Activated CD8-positive, alpha-beta memory T cell treated with anti-CD3 and anti-CD28 coated beads for 1 hour (primary cell): Measurements from ENCODE around the gene NACC2.

Experiments used
- DNase-seq, 2 donors: peaks; one replicate each; pipeline ENCODE4 v3.0.0-alpha.2; 2020; ENCODE audit warnings: low read depth in 1 of 2; ENCODE audit errors: extremely low read depth in 1 of 2

Gene NACC2

GRCh38 chr9:136059321-136059791 lies 35.7 kb downstream of the NACC2 start:
- DNase-seq = no peak

DNA sequence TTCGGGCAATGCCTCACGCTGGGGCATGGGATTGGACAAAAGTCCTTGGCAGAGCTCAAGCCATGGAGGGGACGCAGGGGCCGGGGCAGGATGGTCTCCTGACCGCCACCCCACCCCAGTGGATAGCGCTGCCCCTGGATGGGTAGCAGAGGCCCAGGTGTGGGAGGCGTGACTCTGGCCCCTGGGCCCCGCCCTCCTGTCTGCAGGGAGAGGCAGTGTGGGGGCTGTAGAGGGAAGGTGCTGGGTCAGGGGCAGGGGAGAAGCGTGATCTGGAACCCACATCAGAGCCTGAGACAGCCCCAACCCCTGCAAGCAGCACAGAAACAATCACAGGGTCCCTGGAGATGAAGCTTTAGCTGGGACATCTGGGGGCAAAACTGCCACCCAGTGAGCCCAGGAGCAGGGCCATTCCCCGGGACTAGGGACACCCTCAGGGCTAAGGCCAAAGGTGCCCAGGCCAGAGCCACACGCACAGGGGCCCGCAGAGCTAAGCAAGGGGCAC lies 36.2 kb downstream of the NACC2 start:
- DNase-seq = no peak

- DNase-seq = no peak
Measured at GRCh38 chr9:136058084-136058483, 37.0 kb downstream of the NACC2 start.

GRCh38 chr9:136057236-136058081 lies 37.6 kb downstream of the NACC2 start:
- DNase-seq = no peak

DNA sequence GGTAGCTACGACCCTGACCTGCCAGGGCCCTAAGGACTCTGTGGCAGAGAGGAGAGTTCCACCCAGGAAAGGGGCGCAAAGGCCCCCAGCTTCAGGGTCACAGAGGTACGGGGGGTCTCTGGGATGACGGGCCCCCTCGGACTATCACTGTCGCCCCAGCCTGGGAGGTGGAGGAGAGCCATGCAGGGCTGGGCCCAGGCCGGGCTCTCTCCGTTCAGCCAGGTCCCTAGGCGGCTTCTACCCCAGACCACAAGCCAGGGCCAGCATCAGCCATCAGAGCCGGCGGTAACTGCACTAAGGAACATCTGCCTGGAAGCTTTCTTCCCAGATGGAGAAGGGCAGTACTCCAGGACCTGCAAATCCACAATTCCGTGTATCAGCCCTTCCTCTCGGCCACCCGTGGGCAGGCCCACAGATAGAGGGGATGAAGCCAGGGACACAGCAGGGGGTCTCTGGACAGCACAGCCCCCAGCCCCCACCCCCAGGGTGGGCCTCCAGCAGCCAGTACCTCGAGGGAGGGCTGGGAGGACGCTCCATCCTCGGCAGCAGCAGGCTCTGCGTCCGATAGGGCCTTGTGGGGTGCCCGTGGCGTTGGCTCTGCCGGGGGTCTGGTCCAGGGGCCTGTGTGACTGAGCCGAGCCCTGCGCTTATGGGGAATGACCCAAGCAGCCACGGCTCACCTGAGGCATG lies 38.4 kb downstream of the NACC2 start:
- DNase-seq = no peak

- DNase-seq = no peak
Measured at GRCh38 chr9:136055715-136056545, 39.2 kb downstream of the NACC2 start.

- no peak for DNase-seq
Measured at GRCh38 chr9:136054798-136055714, 40.0 kb downstream of the NACC2 start.

DNA sequence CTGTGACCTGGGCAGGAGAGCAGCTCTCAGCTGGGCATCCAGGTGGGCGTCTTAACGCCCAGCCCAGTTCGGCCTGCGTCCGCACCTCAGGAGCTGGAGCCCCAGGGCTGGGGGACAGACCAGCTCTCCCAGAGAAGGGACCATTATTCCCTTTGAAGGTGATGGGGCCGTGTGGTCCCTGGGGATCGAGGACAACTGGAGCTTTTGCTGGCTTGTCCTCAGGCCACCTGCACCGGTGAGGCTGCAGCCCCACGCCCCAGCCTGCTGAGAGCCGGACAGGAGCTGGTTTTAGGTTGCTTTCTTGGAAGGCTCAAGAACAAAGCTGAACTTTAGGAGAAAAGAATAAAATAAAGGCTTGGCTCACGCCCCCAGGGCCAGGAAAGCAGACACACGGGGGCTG lies 40.9 kb downstream of the NACC2 start:
- DNase-seq = no peak

DNA sequence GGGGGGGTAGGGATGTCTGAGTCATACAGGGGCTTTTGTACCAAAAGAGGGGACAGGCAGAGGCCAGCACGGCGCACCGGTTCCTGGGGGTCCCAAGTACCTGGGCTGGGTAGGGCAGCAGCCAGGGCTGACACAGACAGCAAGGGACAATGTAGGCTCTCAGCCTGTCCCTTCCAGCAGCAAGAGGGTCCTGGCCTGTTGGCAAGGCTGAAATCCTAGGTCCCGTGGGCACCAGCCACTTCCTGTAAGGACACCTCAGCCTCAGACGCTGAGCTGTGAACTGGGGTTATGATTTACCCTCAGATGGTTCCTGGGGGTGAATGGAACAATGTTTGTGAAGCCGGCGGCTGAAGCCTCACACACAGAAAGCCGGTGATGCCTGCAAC lies 41.3 kb downstream of the NACC2 start:
- no peak for DNase-seq

DNA sequence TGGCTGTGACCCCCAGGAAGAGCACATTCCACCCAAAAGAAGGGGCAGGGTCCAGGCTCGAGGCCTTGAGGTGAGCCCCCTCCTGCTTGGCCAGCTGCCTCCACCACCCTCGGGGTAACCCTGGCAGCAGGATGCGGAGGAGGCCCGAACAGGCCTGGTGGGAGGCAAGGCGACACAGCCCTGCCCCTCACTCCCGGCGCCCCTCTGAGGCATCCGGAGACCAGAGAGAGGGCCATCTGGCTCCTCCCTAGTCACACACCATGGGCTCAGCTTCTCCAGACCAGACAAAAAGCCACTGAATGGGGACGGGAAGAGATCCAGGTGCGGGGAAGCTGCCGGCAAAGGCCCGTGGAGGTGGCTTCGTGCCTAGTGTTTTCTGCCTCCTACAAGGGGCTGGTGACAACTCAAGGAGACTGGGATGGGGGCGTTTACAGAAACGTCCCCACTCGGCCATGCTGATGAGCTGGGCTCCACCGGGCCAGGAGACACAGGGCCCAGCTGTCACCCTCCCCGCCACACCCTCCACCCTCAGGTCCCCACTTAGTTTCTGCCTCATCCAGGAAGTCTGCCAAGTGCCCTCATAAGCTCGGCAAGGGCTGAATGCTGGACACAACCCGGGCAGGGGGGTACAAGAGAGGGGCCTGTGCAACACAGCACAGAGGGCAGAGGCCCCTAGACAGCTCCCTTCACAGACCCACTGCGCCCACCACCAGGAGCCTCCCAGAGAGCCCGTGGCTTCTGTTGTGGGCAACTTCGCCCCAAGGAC lies 41.9 kb downstream of the NACC2 start:
- no peak for DNase-seq

GRCh38 chr9:136052472-136052880 lies 42.6 kb downstream of the NACC2 start:
- no peak for DNase-seq

GRCh38 chr9:136051837-136052471 lies 43.1 kb downstream of the NACC2 start:
- DNase-seq = no peak

- no peak for DNase-seq
Measured at GRCh38 chr9:136051453-136051836, 43.6 kb downstream of the NACC2 start.

DNA sequence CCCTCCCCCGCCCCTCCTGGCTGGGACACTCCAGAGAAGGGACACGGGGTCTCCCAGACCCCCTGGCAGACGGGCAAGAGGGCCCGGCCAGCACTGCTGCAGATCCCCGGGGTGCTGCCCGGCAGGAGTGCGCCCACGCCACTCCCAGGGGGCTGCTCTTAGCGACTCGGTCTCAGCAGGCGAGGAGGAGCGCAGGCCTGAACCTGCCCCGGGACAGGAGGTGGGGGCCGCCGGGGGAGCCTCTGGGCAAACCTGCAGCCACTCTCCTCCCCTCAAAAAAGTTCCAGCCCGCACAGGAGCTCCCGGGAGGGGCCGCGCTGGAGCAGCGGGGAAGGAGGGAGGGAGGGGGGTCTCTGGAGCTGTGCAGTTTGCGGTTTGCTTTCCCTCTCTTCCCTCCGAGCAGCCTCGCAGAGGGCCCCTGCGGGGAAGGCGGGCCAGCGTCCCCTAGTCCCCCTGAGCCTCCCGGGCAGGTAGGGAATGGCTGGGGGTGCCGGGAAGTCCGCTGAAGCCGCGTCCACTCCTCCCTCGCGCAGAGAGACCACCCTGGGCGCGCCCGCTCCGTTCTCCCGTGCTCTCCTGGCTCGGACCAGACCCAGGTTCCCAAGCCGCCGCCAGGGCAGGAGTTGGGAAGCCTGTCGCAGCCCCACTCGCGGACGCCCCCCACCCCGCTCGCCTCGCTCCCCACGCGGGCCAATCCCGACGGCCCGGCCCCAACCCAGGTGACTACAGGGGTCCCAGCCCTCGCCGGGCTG lies 44.2 kb downstream of the NACC2 start:
- DNase-seq = no peak

DNA sequence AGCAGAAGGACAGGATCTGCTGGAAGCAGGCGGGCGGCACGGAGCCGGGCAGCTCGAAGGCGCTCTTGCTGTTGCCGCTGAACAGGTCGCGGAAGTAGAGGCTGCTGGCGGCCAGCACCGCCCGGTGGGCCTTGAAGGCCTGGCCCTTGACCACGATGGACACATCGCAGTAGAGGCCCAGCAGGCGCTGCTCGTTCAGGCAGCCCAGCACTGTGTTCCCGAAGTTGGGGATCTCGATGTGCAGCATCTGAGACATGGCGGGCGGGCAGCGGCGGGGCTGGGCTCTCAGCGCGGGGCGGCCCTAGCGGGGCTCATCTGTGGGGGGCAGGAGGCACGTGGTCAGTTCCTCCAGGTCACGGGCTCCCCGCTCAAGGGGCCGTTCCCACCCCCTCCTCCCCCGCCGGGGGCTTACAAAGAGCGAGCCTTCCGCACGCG lies 44.8 kb downstream of the NACC2 start:
- DNase-seq = no peak

- no peak for DNase-seq
Measured at GRCh38 chr9:136049491-136050265, 45.4 kb downstream of the NACC2 start.
